HCT116 (cell line): ENCODE results near the gene YIPF2. TPM values are rescaled to one million over a fixed set of nuclear protein-coding genes. Genes with fewer than 3 reads are reported as not detected.

Experiments
- ATAC-seq: fragments of 200-7000 bp; cut with Tn5 transposase; 2 replicates; pipeline ENCODE4 v1.9.1; 2020; ENCODE audit warnings: mild to moderate bottlenecking, moderate library complexity
- BruUV-seq: library from RNA; stranded (reverse); fragments of 400-500 nt; replicated peaks from 2 replicates; lab custom pipeline; 2021; lab: Mats Ljungman, UMichigan
- CTCF ChIA-PET: fragments of 300-600 bp; sonication (Branson Sonifier 250); formaldehyde crosslinking; loops from one replicate; lab custom pipeline; 2021; ENCODE audit warnings: antibody characterized with exemption; lab: Charles Lee
- POLR2A ChIA-PET: fragments of 300-600, 350-600 bp; sonication (Branson Sonifier 250); formaldehyde crosslinking; loops from one replicate; lab custom pipeline; 2021; ENCODE audit warnings: antibody characterized with exemption; lab: Charles Lee
- RAD21 ChIA-PET, 2 experiments: fragments of 300-600 bp; sonication (Branson Sonifier 250); formaldehyde crosslinking; loops; one replicate each; lab custom pipeline; 2023; ENCODE audit warnings: low total read pairs in 2 of 2; ENCODE audit not compliant: uncharacterized antibody in 2 of 2, unreplicated experiment in 2 of 2, low non-redundant PET in 1 of 2; lab: Charles Lee
- DNase-seq: peaks from one replicate; pipeline ENCODE4 v3.0.0-alpha.2; 2010; ENCODE audit warnings: low read depth, low spot score
- H2AFZ ChIP-seq: fragments of 200-600 bp; shearing (Covaris generic), sonication (generic); 2 replicates; pipeline ENCODE4 v1.6.1; 2017; ENCODE audit warnings: low read depth, mixed run types, mixed read lengths, antibody characterized with exemption, low read length; ENCODE audit not compliant: poor library complexity, severe bottlenecking
- H3K27ac ChIP-seq: 2 replicates; pipeline ENCODE4 v1.5.1; 2012; ENCODE audit warnings: low read depth, low read length
- H3K27me3 ChIP-seq: fragments of 200-600 bp; sonication (generic); 2 replicates; pipeline ENCODE4 v1.6.1; 2016; ENCODE audit warnings: mixed run types, low read length, mixed read lengths; ENCODE audit not compliant: insufficient read depth
- H3K36me3 ChIP-seq, 2 experiments: fragments of 200-500 bp in 1 of 2; fragments of 200-600 bp in 1 of 2; sonication (Bioruptor generic) in 1 of 2; sonication (generic) in 1 of 2; 2 replicates each; pipeline versions ENCODE4 v1.5.1 to v1.6.1; 2014 to 2016; ENCODE audit warnings: low read length in 2 of 2, inconsistent platforms in 1 of 2, mixed read lengths in 1 of 2, mixed run types in 1 of 2; ENCODE audit not compliant: insufficient read depth in 2 of 2, control insufficient read depth in 1 of 2
- H3K4me1 ChIP-seq, 2 experiments: fragments of 200-600 bp in 1 of 2; sonication (generic) in 1 of 2; 2 replicates each; pipeline versions ENCODE4 v1.5.1 to v1.6.1; 2012 to 2017; ENCODE audit warnings: low read length in 2 of 2, inconsistent platforms in 1 of 2, mild to moderate bottlenecking in 1 of 2, mixed read lengths in 1 of 2, mixed run types in 1 of 2, moderate library complexity in 1 of 2; ENCODE audit not compliant: insufficient read depth in 2 of 2, control insufficient read depth in 1 of 2
- H3K4me2 ChIP-seq: fragments of 200-600 bp; sonication (generic); 2 replicates; pipeline ENCODE4 v1.6.1; 2017; ENCODE audit warnings: mixed run types, low read length, mixed read lengths
- H3K4me3 ChIP-seq, 2 experiments: fragments of 200-600 bp in 1 of 2; sonication (generic) in 1 of 2; replicated peaks in 1 of 2; 2 replicates each; pipeline ENCODE4 v1.5.1; 2011 to 2016; ENCODE audit warnings: low read length in 2 of 2, control low read depth in 1 of 2, low read depth in 1 of 2, mild to moderate bottlenecking in 1 of 2, mixed read lengths in 1 of 2, mixed run types in 1 of 2
- H3K79me2 ChIP-seq: fragments of 200-600 bp; sonication (generic); 2 replicates; pipeline ENCODE4 v1.6.1; 2017; ENCODE audit warnings: mild to moderate bottlenecking, mixed run types, low read length, moderate library complexity, mixed read lengths; ENCODE audit not compliant: insufficient read depth
- H3K9ac ChIP-seq: fragments of 200-600 bp; sonication (generic); 2 replicates; pipeline ENCODE4 v1.6.1; 2016; ENCODE audit warnings: low read length, mixed read lengths
- H3K9me2 ChIP-seq: fragments of 200-600 bp; sonication (generic), shearing (Covaris generic); 2 replicates; pipeline ENCODE4 v1.6.1; 2017; ENCODE audit warnings: mixed run types, mild to moderate bottlenecking, moderate library complexity; ENCODE audit not compliant: insufficient read depth
- H3K9me3 ChIP-seq, 2 experiments: fragments of 200-500 bp in 1 of 2; fragments of 200-600 bp in 1 of 2; sonication (Bioruptor generic) in 1 of 2; sonication (generic) in 1 of 2; 2 replicates each; pipeline ENCODE4 v1.6.1; 2014 to 2017; ENCODE audit warnings: low read length in 2 of 2, mixed read lengths in 2 of 2, inconsistent platforms in 1 of 2, low read depth in 1 of 2, mild to moderate bottlenecking in 1 of 2, mixed run types in 1 of 2, moderate library complexity in 1 of 2; ENCODE audit not compliant: control insufficient read depth in 1 of 2, insufficient read depth in 1 of 2
- H4K20me1 ChIP-seq: fragments of 200-600 bp; sonication (generic), shearing (Covaris generic); 2 replicates; pipeline ENCODE4 v1.6.1; 2017; ENCODE audit warnings: mixed run types, mild to moderate bottlenecking, moderate library complexity; ENCODE audit not compliant: insufficient read depth
- ATF3 ChIP-seq: IDR thresholded peaks from 2 replicates; pipeline ENCODE4 v1.6.1; 2012
- CBX3 ChIP-seq: IDR thresholded peaks from 2 replicates; pipeline ENCODE4 v1.6.1; 2012; ENCODE audit warnings: low read depth
- CEBPB ChIP-seq: IDR thresholded peaks from 2 replicates; pipeline ENCODE4 v1.6.1; 2012; ENCODE audit warnings: low read depth
- CTCF ChIP-seq, 3 experiments: fragments of 200-600 bp in 1 of 3; sonication (generic) in 1 of 3; IDR thresholded peaks in 2 of 3; conservative IDR thresholded peaks in 1 of 3; 2 replicates each; pipeline ENCODE4 v1.5.1; 2012 to 2017; ENCODE audit warnings: low read depth in 2 of 3, low read length in 2 of 3, antibody characterized with exemption in 1 of 3, borderline replicate concordance in 1 of 3, control low read depth in 1 of 3, mild to moderate bottlenecking in 1 of 3, mixed read lengths in 1 of 3, mixed run types in 1 of 3, moderate library complexity in 1 of 3; ENCODE audit not compliant: insufficient read depth in 1 of 3
- EGR1 ChIP-seq: IDR thresholded peaks from 2 replicates; pipeline ENCODE4 v1.6.1; 2012; ENCODE audit warnings: low read depth
- ELF1 ChIP-seq: IDR thresholded peaks from 2 replicates; pipeline ENCODE4 v1.6.1; 2012; ENCODE audit warnings: low read depth, borderline replicate concordance
- EZH2 ChIP-seq: fragments of 200-600 bp; sonication (generic); IDR thresholded peaks from 2 replicates; pipeline ENCODE4 v1.6.1; 2017; ENCODE audit warnings: antibody characterized with exemption, mixed run types
- EZH2phosphoT487 ChIP-seq: fragments of 200-600 bp; IDR thresholded peaks from 2 replicates; pipeline ENCODE4 v1.6.1; 2018; ENCODE audit warnings: antibody characterized with exemption, borderline replicate concordance
- FOSL1 ChIP-seq: IDR thresholded peaks from 2 replicates; pipeline ENCODE4 v1.6.1; 2012; ENCODE audit warnings: low read depth
- JUND ChIP-seq: IDR thresholded peaks from 2 replicates; pipeline ENCODE4 v1.6.1; 2012
- POLR2A ChIP-seq: IDR thresholded peaks from 2 replicates; pipeline ENCODE4 v1.7.0; 2011; ENCODE audit warnings: borderline replicate concordance; ENCODE audit not compliant: insufficient read depth, insufficient read length; ENCODE audit errors: extremely low read depth
- POLR2AphosphoS5 ChIP-seq: IDR thresholded peaks from 2 replicates; pipeline ENCODE4 v1.6.1; 2011; ENCODE audit warnings: mild to moderate bottlenecking, low read depth, low read length, moderate library complexity
- RAD21 ChIP-seq: IDR thresholded peaks from 2 replicates; pipeline ENCODE4 v1.6.1; 2012; ENCODE audit warnings: low read depth, mild to moderate bottlenecking
- REST ChIP-seq: IDR thresholded peaks from 2 replicates; pipeline ENCODE4 v1.6.1; 2012; ENCODE audit warnings: low read depth
- SIN3A ChIP-seq: IDR thresholded peaks from 2 replicates; pipeline ENCODE4 v1.6.1; 2012; ENCODE audit warnings: low read depth
- SP1 ChIP-seq: IDR thresholded peaks from 2 replicates; pipeline ENCODE4 v1.6.1; 2012; ENCODE audit warnings: low read depth
- SRF ChIP-seq: IDR thresholded peaks from 2 replicates; pipeline ENCODE4 v1.6.1; 2012; ENCODE audit warnings: low read depth
- ZBTB33 ChIP-seq: IDR thresholded peaks from 2 replicates; pipeline ENCODE4 v1.6.1; 2011; ENCODE audit warnings: mild to moderate bottlenecking, low read length, moderate library complexity; ENCODE audit not compliant: insufficient replicate concordance; ENCODE audit errors: extremely low read depth
- ZFX ChIP-seq: fragments of 450-650 bp; IDR thresholded peaks from 2 replicates; pipeline ENCODE4 v1.6.1; 2017
- ZNF274 ChIP-seq: fragments of 200-500 bp; sonication (Bioruptor generic); IDR thresholded peaks from 2 replicates; pipeline ENCODE4 v1.6.1; 2014; ENCODE audit warnings: mild to moderate bottlenecking, low read depth, low read length, inconsistent platforms
- intact Hi-C: fragments of 100-400 bp; cut with micrococcal nuclease; formaldehyde crosslinking; loops from 2 replicates; pipeline ENCODE4 v1.10.0; 2022
- total RNA-seq: library from RNA; stranded (reverse); gene quantifications from one replicate; pipeline ENCODE4 v1.2.1, GENCODE V29; 2021; ENCODE audit not compliant: unreplicated experiment

YIPF2 gene
- total RNA-seq, 1 experiment from 2014 or later = 44.7 TPM

- Histone ChIP-seq H3K9ac (peak overlapping the region; percentile 50), H3K9me3 (no peaks in the 10 kb centered on the region), H3K4me3 (no peak overlapping the region), H2AFZ (no peak overlapping the region), H3K4me1 (peaks cover 32 to 82% of the 10 kb centered on the region in 2 experiments), H3K27me3 (no peaks in the 10 kb centered on the region), H3K79me2 (peaks cover 100% of the 10 kb centered on the region), H3K9me2 (no peaks in the 10 kb centered on the region), H3K36me3 (no peaks in the 10 kb centered on the region), H4K20me1 (no peaks in the 10 kb centered on the region), H3K4me2 (no peak overlapping the region), H3K27ac (peak overlapping the region; percentile 45)
- TF ChIP-seq CTCF (IDR thresholded peaks at IDR 0.05 in 2 of 3, conservative IDR thresholded peaks at IDR 0.05 in 1 of 3; ENCODE audit: borderline replicate concordance in 1 of 3, insufficient read depth in 1 of 3, low read depth in 2 of 3, low read length in 2 of 3) = no peak
- no peak for TF ChIP-seq POLR2A
- TF ChIP-seq FOSL1 = no peak
- no peak for TF ChIP-seq REST
- TF ChIP-seq EZH2phosphoT487 = no peak
- no peak for TF ChIP-seq SP1
- TF ChIP-seq EGR1 = no peak
- TF ChIP-seq ZBTB33 = no peak
- no peak for TF ChIP-seq CEBPB
- TF ChIP-seq EZH2 = no peak
- no peak for TF ChIP-seq ZFX
- TF ChIP-seq JUND = no peak
- TF ChIP-seq CBX3 = no peak
- TF ChIP-seq POLR2AphosphoS5 = no peak
- TF ChIP-seq RAD21 = no peak
- no peak for TF ChIP-seq ATF3
- TF ChIP-seq ELF1 = no peak
- no peak for TF ChIP-seq SRF
- no peak for TF ChIP-seq ZNF274
- TF ChIP-seq SIN3A = no peak
- ChIA-PET RAD21 (no interaction called here), CTCF (interaction anchor here (1.0 to 3.7 kb wide), 3 partner anchors 14 to 20 kb away, joined by 3 to 15 read pairs (median 4); no protein-coding TSS in a partner anchor), POLR2A (interaction anchor here (0.6 kb wide), 1 partner anchor 11 kb away, joined by 3 read pairs; no protein-coding TSS in a partner anchor)
- intact Hi-C loops = no loop called here
- ATAC-seq (no peak), DNase-seq (no peak)
- TSS peak; percentile 16 for BruUV-seq
Observed at GRCh38 chr19:10878253-10878652, 50.2 kb downstream of the YIPF2 start.
